Keratinocyte (primary cell): ENCODE results near the gene BRIP1.

Experiments used
- CTCF ChIP-seq, 3 experiments: IDR thresholded peaks in 1 of 3; conservative IDR thresholded peaks in 1 of 3; optimal IDR thresholded peaks in 1 of 3; 2 replicates in 2 of 3; 3 replicates in 1 of 3; pipeline versions ENCODE3 to v1.5.1; 2011; ENCODE audit warnings: low read length in 3 of 3, mild to moderate bottlenecking in 3 of 3, moderate library complexity in 2 of 3, control low read depth in 1 of 3, inconsistent platforms in 1 of 3; ENCODE audit not compliant: insufficient read depth in 2 of 3; ENCODE audit errors: extremely low read depth in 1 of 3
- EZH2 ChIP-seq: IDR thresholded peaks from one replicate; pipeline ENCODE4 v1.6.1; 2012; ENCODE audit warnings: inconsistent platforms, mild to moderate bottlenecking, low read length, moderate library complexity

- no peak for TF ChIP-seq CTCF (optimal IDR thresholded peaks at IDR 0.05 in 1 of 3, IDR thresholded peaks at IDR 0.05 in 1 of 3, conservative IDR thresholded peaks at IDR 0.05 in 1 of 3; ENCODE audit: extremely low read depth in 1 of 3, insufficient read depth in 2 of 3, low read length in 3 of 3)
- no peak for TF ChIP-seq EZH2
Measured at GRCh38 chr17:61794242-61794641, 69.1 kb downstream of the BRIP1 start.
